Neuron (in vitro differentiated cells): ENCODE data around the gene CCDC3.

Source experiments
- H2AFZ ChIP-seq: one replicate; pipeline ENCODE4 v1.6.1; 2013; ENCODE audit warnings: low read depth, mild to moderate bottlenecking, inconsistent platforms, low read length, moderate library complexity
- H3K27me3 ChIP-seq: one replicate; pipeline ENCODE4 v1.6.1; 2013; ENCODE audit warnings: low read length; ENCODE audit not compliant: insufficient read depth
- H3K36me3 ChIP-seq: one replicate; pipeline ENCODE4 v1.6.1; 2013; ENCODE audit warnings: low read length; ENCODE audit not compliant: insufficient read depth
- H3K4me1 ChIP-seq: one replicate; pipeline ENCODE4 v1.6.1; 2013; ENCODE audit warnings: low read length; ENCODE audit not compliant: insufficient read depth
- H3K4me3 ChIP-seq: 2 replicates; pipeline ENCODE4 v1.5.1; 2013; ENCODE audit warnings: mild to moderate bottlenecking, low read length, moderate library complexity
- H3K9me3 ChIP-seq: one replicate; pipeline ENCODE4 v1.6.1; 2013; ENCODE audit warnings: low read length

The CCDC3 gene

GRCh38 chr10:12905067-12905466 is 96.4 kb downstream of the CCDC3 start:
- Histone ChIP-seq H3K27me3 (no peaks in the 10 kb centered on the region), H3K4me1 (peaks cover 5% of the 10 kb centered on the region), H3K36me3 (no peaks in the 10 kb centered on the region), H2AFZ (no peak overlapping the region), H3K9me3 (no peaks in the 10 kb centered on the region), H3K4me3 (no peak overlapping the region)

- no peak overlapping the region for H3K4me3 ChIP-seq
- no peak overlapping the region for H2AFZ ChIP-seq
- no peaks in the 10 kb centered on the region for H3K36me3 ChIP-seq
- no peaks in the 10 kb centered on the region for H3K27me3 ChIP-seq
- H3K4me1 ChIP-seq: peaks cover 5% of the 10 kb centered on the region
- no peaks in the 10 kb centered on the region for H3K9me3 ChIP-seq
Measured at GRCh38 chr10:12902851-12903358, 98.6 kb downstream of the CCDC3 start.

GRCh38 chr10:12902135-12902572 is 99.4 kb downstream of the CCDC3 start:
- no peak overlapping the region for H3K4me3 ChIP-seq
- H3K36me3 ChIP-seq: no peaks in the 10 kb centered on the region
- H3K9me3 ChIP-seq: no peaks in the 10 kb centered on the region
- peaks cover 5% of the 10 kb centered on the region for H3K4me1 ChIP-seq
- no peaks in the 10 kb centered on the region for H3K27me3 ChIP-seq
- no peak overlapping the region for H2AFZ ChIP-seq

GRCh38 chr10:12899546-12899945 is 102.0 kb downstream of the CCDC3 start:
- Histone ChIP-seq H2AFZ (no peak overlapping the region), H3K36me3 (no peaks in the 10 kb centered on the region), H3K9me3 (no peaks in the 10 kb centered on the region), H3K4me3 (no peak overlapping the region), H3K27me3 (no peaks in the 10 kb centered on the region), H3K4me1 (peaks cover 5% of the 10 kb centered on the region)

- Histone ChIP-seq H3K36me3 (no peaks in the 10 kb centered on the region), H3K27me3 (no peaks in the 10 kb centered on the region), H3K9me3 (no peaks in the 10 kb centered on the region), H2AFZ (no peak overlapping the region), H3K4me3 (no peak overlapping the region), H3K4me1 (peaks cover 5% of the 10 kb centered on the region)
Measured at GRCh38 chr10:12898271-12898670, 103.2 kb downstream of the CCDC3 start.

- Histone ChIP-seq H3K27me3 (no peaks in the 10 kb centered on the region), H3K4me1 (no peaks in the 10 kb centered on the region), H3K4me3 (no peak overlapping the region)
Measured at GRCh38 chr10:12897278-12897677, 104.2 kb downstream of the CCDC3 start.

GRCh38 chr10:12896251-12896650 is 105.3 kb downstream of the CCDC3 start:
- Histone ChIP-seq H3K4me3 (no peak overlapping the region), H3K36me3 (no peaks in the 10 kb centered on the region), H2AFZ (no peak overlapping the region), H3K4me1 (no peaks in the 10 kb centered on the region), H3K9me3 (peaks cover 4% of the 10 kb centered on the region), H3K27me3 (no peaks in the 10 kb centered on the region)

More at GRCh38 chr10:12897278-12897677, 104.2 kb downstream of the CCDC3 start:
- H2AFZ ChIP-seq: no peak overlapping the region
- peaks cover 4% of the 10 kb centered on the region for H3K9me3 ChIP-seq
- H3K36me3 ChIP-seq: no peaks in the 10 kb centered on the region

GRCh38 chr10:12892924-12893323 is 108.6 kb downstream of the CCDC3 start:
- no peak overlapping the region for H2AFZ ChIP-seq

GRCh38 chr10:12890958-12891357 is 110.6 kb downstream of the CCDC3 start:
- H3K27me3 ChIP-seq: no peaks in the 10 kb centered on the region
- H3K4me3 ChIP-seq: no peak overlapping the region
- no peaks in the 10 kb centered on the region for H3K4me1 ChIP-seq
- H2AFZ ChIP-seq: no peak overlapping the region
- peaks cover 4% of the 10 kb centered on the region for H3K9me3 ChIP-seq
- no peaks in the 10 kb centered on the region for H3K36me3 ChIP-seq

More at GRCh38 chr10:12892924-12893323, 108.6 kb downstream of the CCDC3 start:
- Histone ChIP-seq H3K9me3 (peaks cover 4% of the 10 kb centered on the region), H3K4me1 (no peaks in the 10 kb centered on the region), H3K4me3 (no peak overlapping the region), H3K27me3 (no peaks in the 10 kb centered on the region), H3K36me3 (no peaks in the 10 kb centered on the region)

GRCh38 chr10:12888470-12888869 is 113.0 kb downstream of the CCDC3 start:
- no peaks in the 10 kb centered on the region for H3K36me3 ChIP-seq
- H3K4me1 ChIP-seq: no peaks in the 10 kb centered on the region
- no peak overlapping the region for H3K4me3 ChIP-seq
- no peaks in the 10 kb centered on the region for H3K27me3 ChIP-seq
- H2AFZ ChIP-seq: no peak overlapping the region
- peaks cover 4% of the 10 kb centered on the region for H3K9me3 ChIP-seq

GRCh38 chr10:12887780-12888179 is 113.7 kb downstream of the CCDC3 start:
- no peaks in the 10 kb centered on the region for H3K4me1 ChIP-seq
- no peak overlapping the region for H3K4me3 ChIP-seq
- no peaks in the 10 kb centered on the region for H3K36me3 ChIP-seq
- H3K9me3 ChIP-seq: peaks cover 3% of the 10 kb centered on the region
- H2AFZ ChIP-seq: no peak overlapping the region
- no peaks in the 10 kb centered on the region for H3K27me3 ChIP-seq

- no peaks in the 10 kb centered on the region for H3K27me3 ChIP-seq
- no peaks in the 10 kb centered on the region for H3K9me3 ChIP-seq
- no peaks in the 10 kb centered on the region for H3K4me1 ChIP-seq
- H2AFZ ChIP-seq: no peak overlapping the region
- H3K4me3 ChIP-seq: no peak overlapping the region
- no peaks in the 10 kb centered on the region for H3K36me3 ChIP-seq
Measured at GRCh38 chr10:12884851-12885250, 116.7 kb downstream of the CCDC3 start.

- no peaks in the 10 kb centered on the region for H3K4me1 ChIP-seq
- H2AFZ ChIP-seq: no peak overlapping the region
- no peaks in the 10 kb centered on the region for H3K9me3 ChIP-seq
- H3K27me3 ChIP-seq: no peaks in the 10 kb centered on the region
- H3K36me3 ChIP-seq: no peaks in the 10 kb centered on the region
- H3K4me3 ChIP-seq: no peak overlapping the region
Measured at GRCh38 chr10:12880423-12880822, 121.1 kb downstream of the CCDC3 start.

- Histone ChIP-seq H3K4me1 (no peaks in the 10 kb centered on the region), H3K36me3 (no peaks in the 10 kb centered on the region), H3K27me3 (no peaks in the 10 kb centered on the region), H2AFZ (no peak overlapping the region), H3K4me3 (no peak overlapping the region), H3K9me3 (no peaks in the 10 kb centered on the region)
Measured at GRCh38 chr10:12877150-12877549, 124.4 kb downstream of the CCDC3 start.
